ENCODE measurements around the gene OGFR.
A peak's percentile ranks its signal among the peaks of the same experiment; 100 is the strongest.

The OGFR gene

DNA sequence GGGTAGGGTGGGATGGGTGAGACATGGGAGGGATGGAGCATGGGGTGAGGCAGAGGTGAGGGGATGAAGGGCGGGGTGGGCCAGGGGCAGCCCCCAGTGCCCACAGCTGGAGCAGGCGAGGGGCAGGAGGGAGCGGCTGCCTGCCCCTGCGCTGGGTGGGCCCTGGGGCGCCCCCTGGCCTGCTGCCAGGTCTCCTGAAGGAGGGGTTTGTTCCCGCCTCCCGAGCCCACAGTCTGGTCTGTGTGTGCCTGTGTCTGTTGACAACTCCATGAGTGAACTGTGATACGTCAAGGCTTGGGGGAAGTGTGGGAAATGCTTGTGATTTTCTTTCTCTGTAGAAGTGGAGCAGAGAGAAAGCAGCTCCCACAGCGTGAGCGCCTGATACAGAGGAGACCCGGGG is 19.2 kb upstream of the OGFR start:
- no peak for DNase-seq

DNA sequence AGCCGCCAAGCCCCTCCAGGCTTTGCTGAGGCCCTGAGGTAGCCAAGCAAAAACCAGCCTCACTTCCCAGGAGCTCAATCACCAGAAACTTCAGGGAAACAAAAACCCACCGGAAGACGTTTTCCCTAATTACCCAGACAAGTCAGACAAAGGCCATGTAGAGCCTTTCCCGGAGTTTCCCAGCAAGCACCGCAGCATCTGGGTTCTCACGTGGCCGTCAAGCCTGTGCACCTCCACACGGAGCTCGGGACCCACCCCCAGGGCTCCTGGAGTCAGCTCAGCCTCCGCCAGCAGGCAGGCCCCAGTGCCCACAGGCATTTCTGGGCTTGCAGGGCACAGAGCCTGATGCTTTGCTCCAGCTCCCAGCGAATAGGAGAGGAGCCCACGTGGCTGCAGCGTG is 18.5 kb upstream of the OGFR start:
- no peak for DNase-seq

DNA sequence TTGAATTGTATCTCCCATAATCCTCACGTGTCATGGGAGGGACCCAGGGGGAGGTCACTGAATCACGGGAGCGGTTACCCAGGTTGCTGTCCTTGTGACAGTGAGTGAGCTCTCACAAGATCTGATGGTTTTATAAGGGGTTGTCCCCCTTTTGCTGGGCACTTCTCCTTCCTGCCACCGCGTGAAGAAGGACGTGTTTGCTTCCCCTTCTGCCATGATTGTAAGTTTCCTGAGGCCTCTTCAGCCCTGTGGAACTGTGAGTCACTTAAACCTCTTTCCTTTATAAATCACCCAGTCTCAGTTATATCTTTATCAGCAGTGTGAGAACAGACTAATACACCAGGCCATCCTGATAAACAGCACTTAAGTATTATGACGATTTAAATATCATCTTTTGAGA is 17.3 kb upstream of the OGFR start:
- no peak for DNase-seq

DNA sequence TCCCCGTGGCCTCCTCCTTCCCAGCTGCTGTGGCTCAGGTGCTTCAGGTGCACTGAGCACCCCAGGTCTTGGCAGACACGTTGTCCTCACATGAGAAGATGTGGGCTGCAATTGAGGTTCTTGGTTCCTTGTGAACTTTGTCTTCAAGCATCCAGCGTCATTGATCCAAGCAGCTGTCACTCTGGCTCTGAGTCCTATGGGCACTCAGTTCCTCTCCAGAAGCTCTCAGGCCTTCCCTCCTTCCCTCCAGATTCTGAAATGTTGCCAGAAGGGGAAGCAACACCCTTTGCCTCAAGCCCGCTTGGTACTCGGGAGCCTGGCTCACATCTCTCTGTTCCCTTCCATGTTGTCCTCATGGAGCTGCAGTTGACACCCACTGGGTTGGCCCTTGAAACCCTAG is 16.8 kb upstream of the OGFR start:
- DNase-seq = no peak

DNA sequence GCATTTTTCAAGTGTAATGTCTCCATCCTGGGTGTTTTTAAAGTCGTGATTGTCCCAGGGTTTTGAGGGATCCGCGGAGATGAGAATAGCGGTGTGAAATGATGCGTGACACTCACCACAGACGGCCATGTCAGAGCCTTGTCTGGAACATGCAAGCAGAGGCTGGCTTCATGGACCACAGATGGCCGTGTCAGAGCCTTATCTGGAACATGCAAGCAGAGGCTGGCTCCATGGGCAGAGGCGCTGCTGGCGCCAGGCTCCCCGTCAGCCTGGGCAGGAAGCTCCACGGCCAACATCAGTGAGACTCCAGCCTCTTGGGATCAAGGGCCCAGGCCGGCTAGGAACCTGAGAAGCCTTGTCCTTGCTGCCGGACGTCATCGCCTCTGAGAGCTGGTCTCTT is 16.0 kb upstream of the OGFR start:
- no peak for DNase-seq

DNA sequence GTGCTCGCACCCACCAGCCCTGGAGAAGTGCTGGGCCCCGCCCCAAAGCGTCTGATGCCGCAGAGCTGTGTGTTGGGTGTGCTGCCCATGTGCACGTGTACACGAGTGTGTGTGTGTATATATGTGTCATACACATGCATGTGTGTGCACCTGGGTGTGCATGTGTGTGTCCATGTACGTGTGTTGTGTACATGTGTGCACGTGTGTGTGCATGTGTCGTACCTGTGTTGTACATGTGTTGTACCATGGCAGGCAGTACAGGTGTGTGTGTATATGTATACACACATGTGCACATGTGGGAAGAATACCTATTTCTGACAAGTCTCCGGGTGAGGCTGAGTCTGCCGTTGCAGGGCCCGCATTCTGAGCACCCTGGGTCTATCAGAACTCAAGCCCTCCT is 14.6 kb upstream of the OGFR start:
- no peak for DNase-seq

DNA sequence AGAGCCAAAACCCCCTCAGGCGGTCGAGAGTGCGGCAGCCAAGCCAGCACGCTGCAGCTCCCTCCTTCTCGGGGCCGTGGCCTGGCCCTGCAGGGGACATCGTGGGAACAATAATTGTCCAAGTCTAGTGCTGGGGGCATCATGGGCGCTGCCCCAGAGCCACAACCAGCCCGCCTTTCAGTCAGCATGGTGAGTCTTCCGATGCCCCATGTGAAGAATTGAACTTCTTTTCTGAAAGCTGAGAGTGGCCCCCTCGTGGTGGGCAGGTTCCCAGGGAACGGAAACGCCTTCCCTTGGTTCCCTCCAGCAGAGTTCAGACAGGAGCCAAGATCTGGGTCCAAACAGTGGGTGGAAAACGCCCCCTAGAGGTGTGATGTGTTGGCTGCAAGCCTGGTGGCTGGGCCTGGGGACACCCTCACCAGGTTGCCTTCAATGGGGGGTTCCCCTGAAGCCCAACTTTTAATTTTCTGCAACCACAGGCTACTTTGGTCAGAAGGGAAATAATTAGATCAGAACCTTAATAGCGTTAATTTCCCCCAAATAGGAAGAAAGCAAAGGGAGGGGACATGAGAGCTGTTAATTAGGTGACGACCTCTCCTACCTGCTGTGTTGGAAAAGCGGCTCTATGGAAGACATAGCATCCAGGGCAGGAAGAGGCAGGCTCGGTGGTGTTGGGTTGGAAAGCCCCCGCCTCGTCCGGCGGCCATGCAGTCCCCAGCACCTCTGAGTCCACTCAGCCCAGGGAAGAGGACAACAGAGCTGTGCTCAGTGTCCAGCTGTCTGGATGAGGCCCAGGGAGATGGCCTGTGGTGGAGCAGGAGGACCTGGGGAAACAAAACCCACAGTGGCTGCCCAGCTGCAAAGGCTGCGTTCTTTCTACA is 13.1 kb upstream of the OGFR start:
- peak; percentile 89 for DNase-seq

DNA sequence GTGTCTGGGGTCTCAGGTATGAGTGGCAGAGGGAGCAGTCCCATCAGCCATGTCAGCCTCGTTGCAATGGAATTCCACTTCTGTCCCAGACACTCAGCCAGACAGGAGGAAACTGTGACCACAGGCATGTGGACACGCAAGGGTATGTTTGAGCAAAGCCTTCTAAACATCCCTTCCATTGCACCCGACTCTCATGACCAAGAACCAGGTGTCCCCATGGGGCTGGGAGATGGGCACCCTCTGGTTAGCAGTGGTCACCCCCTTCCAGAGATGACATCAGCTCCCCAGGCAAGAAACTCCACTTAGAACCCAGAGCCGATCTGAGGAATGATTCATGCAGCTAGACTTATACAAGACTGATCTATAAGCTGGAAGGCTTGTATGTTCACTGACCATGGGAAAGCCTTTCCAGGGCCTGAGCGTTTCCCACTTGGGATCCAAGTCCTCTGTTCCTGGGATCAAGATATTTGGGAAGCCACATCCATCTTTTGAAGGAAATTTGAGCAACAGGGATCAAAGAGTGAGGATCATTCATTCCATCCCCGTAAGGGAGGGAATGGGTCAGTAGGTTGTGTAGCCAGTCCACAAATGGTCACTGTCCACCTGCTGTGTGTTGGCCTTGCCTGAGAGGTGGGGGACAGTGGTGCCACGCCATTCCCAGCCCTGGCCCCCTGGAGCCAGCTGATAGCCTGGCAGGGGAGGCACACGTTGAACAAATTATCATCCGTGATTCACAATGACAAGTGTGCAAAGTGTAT is 12.3 kb upstream of the OGFR start:
- no peak for DNase-seq

DNA sequence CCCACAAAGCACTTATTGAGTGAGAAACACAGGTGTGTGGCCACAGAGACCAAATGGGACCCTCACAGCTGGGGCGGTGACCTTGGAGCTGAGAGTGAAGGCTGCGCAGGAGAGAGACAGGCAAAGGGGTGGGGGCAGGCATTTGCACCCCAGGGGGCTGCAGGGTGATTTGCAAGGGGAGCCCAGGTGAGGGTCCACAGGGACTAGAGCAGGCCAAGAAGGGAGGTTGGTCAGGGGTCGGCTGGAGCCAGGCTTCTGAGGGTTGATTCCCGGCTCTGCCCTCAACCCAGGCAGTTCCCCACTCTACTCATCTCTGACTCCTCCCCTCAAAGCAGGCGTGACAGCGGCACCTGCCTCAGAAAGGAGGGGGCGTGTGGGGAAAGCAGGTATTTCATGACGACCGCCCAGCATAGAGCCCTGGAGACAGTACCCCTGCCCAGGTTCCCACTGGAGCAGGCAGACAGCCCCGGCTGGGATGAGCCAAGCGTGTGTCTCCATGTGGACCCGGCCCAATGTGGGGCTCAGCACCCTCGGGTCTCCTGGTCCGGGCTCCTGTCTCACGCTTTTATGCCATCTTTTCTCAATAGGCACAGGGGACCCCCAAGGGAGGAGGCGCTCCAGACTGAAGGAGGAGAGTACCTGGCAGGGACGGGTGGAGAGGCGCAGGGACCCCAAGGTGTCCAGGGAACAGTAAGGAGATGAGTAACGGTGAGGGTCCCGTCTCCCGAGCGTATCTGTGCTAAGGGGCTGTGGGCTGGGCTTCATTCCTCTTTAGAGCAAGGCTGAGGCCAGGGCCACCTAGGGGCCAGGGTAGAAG is 11.5 kb upstream of the OGFR start:
- no peak for DNase-seq

DNA sequence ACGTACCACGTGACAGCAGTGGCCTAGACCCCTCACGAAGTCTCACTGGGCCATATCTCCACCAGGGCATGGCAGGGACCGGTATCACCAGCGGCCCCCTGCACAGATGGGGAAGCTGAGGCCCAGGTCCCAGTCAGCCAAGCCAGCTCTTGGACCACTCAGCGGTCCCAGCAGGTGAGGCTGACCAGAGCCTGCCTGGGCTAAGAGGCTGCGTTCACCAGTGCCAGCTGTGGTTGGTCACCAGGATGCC is 11.0 kb upstream of the OGFR start:
- no peak for DNase-seq

DNA sequence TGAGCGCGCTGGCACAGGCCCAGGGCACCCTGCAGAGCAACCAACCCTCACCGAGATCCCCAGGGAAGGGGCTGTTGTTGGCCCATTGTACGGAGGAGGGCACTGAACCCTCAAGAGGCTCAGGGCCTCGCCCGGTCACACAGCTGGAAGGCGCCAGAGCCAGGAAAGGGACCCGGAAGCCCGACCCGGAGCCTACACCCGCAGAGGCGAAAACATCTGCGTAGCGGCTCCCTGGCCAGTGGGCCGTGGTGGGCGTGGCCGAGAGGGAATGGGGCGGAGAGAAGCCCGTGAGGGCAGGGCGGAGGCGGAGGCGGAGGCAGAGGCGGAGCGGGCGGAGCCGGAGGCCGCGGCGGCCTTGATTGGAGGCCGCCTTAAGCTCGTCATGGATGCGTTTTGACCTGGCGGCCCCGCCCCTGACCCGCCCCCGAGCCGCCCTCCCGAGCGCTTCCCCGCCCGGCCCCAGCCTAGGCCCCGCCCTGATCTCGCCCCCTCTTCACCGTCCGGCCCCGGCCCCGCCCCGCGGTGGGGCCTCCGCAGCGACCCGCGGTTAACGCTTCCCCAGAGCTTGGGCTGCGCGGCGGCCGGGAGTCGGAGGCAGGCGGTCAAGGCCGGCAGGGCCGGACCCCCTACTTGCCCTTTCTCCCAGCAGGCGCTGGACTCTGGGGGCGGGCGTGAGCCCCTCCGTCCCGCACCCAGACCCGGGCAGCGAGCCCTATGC is 10.5 kb upstream of the OGFR start:
- peak; percentile 98 for DNase-seq

DNA sequence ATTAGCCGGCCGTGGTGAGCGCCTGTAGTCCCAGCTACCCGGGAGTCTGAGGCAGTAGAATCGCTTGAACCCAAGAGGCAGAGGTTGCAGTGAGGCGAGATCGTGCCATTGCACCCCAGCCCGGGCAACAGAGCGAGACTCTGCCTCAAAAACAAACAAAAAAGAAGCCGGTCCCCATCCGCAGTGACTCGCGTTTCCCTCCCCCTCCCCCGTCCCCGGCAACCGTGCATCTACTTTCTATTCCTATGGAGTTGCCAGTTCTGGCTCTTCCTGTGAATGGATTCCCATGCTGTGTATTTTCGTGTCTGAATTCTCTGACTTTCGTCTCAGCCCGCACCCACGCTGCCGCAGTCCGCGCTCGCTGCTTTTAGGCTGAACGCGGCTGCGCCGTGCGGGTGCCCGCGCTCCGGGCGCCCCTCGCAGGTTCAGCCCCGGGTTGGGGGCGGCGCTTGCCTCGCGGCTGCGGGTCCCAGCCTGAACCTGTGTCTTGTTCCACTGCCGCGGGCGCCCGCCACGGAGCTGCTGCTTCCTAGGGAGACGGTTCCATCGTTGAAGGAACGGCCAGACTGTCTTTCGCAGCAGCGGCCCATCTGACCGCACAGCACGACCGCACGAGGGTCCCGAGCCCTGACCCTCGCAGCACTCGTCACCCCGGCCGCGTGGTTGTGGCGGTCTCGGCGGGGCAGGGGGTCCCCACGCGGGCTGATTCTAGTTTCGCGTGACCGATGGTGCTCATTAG is 9.4 kb upstream of the OGFR start:
- peak; percentile 74 for DNase-seq

DNA sequence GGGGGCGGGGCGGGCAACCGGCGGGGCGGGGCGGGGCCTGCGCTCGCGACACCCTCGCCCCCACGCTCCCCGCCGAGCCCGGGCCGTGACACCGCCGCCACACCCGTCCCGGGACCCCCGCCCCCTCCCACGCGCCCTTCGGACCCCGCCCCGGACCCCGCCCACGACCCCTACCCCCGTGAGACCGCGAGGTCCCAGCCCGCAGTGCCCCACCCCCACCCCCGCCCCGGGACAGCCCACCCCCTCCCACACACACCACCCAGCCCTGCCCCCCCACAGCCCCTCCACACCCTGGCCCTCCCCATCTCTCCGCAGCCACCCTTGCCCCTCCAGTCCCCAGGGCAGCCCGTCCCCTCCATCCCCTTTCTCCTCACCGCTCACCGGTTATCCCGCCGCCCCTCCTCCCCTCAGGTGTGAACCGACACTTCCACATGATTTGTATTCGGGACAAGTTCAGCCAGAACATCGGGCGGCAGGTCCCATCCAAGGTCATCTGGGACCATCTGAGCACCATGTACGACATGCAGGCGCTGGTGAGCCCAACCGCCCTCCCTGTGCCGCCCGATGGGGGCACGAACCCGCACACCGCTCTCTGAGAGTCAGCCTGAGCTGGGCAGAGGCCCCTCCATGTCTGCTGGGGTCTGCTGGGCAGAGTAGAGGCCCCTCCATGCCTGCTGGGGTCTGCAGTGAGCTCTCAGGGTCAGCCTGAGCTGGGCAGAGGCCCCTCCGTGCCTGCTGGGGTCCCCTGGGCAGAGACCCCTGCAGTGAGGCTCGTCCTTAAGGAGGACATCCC is 7.7 kb upstream of the OGFR start:
- DNase-seq = no peak

DNA sequence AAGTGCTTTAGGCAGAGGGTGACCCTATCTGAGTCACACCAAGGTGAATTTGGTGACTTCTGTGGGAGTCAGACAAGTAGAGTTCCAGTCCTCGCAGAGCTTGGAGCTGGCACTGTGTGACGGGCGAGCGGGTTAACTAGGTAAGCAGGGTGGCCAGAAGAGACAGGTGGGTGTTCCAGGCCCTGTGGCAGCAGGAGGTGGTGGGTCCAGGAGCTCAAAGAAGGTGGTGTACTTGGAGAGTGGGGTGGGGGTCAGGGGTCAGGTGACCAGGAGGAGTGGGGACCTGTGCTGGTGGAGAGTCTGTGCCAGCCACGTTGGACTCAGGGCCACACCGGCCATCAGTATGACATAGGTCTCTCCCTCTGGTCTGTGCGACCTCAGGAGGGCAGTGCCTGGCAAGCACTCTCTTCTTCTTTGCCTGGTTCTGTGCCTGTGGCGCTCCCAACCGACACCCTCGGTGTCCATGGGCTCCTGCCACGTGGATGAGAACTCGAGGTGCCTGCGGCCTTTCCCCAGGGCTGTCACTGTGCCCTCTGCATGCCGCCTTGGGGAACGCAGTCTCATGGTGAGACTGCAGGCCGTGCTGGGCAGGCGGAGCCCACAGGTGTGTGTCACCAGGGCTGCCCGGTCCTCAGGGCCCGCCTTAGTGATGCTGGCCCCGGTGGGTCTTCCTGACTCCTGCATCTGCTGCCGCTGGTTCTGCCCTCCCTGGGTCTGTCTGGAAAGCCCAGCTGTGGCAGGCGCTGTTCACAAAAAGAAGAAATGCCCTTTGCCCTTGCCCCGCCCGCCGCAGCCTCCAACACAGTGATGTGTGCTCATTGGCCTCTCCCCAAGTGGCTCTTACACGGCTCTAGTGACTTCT is 6.7 kb upstream of the OGFR start:
- DNase-seq = no peak

DNA sequence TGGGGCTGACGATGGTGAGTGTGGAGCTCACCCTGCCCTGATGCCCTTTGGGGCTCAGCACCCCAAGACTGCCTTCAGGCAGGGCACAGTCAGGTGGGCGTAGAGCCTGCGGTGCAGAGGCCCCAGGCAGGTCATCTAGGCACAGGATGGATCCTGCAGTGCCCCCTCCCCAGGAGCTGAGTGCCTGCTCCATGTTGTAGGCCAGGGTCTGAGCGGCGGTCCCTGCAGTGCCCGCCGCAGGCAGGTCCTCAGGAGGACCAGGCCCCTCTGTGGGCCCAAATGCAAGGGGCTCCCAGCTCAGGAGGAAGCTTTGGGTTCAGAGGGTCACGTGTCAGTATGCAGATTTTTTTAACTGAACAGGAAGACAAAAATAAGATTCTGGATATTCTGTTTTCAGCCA is 5.6 kb upstream of the OGFR start:
- no peak for DNase-seq

DNA sequence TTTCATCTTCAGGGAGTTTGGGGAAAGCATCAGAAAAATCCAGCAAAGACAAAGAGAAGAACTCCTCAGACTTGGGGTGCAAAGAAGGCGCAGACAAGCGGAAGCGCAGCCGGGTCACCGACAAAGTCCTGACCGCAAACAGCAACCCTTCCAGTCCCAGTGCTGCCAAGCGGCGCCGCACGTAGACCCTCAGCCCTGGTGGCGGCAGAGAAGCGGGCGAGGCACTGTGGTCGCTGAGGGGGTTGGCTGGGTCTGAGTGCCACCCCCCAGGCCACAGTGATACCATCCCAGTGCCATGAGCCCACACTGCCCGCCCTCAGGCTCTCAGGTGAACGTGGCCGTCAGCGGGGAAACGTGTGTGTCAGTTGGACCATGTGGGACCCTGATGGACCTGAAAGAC is 5.2 kb upstream of the OGFR start:
- DNase-seq = no peak

DNA sequence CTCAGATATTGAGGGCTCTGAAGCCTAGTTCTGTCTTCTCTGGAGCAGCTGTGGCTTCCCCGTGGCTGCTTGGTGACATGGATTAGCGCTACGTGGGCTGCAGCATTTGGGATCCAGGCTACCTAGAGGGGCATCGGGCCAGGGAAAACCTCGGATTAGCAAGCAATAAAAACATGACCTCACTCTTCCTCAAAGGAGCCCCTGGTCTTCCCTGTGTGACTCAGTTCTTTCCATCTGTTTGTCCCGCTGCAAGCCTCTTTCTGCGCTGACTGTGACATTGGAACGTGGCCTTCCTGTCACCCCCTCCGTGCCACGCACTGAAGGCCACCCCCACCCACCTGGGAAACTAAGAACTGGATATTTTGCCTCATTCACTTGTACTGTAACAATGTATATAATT is 4.8 kb upstream of the OGFR start:
- no peak for DNase-seq

DNA sequence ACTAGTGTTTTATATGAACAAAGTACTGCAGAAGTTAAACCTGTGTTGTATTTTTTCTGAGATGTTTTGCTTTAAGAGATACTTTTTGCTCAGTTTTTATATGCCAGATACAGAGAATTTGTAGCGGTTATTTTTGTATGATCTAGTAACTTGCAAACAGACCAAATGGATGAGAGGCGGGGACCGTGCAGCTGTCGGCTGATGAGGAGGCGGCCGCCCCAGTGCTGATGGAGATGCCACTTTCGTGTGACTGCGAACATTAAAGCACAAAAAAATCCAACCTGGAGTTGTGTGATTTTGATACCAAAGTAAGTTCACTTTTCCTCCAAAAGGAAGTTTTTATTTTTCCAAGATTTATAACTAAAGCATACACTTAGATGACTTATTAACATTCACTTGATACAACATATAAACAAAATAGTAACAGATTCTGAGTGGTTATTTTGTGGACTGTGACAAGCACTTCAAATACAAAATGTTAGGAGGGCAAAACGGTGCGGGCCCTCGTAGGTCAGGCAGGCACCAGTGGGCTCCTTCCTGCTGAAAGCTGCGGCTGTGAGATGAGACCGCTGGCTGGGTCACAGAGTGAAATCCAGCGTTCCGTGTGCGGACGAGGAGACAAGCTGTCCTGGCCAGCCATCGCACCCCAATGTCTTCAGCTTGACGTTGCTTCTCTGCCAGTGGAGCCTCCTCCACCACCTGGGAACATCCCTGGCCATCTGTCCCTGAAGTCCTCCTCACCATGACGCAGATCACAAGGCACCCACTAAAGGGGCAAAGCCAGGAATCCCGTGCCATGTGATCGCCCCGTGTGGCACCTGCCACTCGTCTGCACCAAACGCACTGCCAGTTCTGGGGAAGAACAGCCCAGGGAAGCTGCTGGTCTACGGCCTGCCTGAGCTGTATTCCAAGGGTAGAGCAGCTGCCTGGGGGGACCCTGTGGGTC is 4.0 kb upstream of the OGFR start:
- no peak for DNase-seq

DNA sequence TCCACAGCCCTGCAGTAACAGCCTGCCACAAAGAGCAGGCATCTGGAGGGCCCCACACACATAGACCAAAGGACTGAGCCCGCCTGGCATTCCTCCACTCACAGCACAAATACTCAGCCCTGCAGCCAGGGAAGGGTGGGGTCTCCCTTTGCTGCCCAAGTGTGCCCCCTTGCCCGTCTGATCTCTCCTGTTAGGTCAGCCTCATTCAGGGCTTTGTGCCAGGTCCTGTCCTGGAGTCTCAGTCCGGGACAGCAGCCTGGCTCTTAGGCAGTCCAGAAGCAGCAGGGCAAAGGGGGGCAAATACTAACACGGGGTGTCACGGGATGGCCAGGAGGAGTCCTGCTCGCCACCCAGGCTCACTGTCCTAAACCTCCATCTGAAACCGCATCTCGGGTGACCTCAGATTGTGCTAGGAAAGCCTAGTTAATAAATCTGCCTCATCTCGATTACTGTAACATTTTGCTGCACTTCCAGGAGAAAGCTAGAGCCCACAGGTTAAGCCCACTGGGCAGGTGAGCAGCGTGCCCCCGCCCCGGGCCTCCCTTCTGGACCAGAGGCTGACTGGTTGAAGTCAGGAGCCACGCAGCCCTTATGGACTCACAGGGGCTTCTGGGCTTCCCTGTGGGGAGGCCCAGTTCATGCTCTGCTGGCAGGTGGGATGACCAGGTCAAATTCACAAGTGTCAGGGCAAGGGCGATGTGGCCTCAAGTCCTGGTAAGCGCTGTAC is 3.2 kb upstream of the OGFR start:
- DNase-seq = no peak
